Cardiac septum (tissue), 1 donor: ENCODE measurements around the gene MYBPHL. TPM values are rescaled to one million over a fixed set of nuclear protein-coding genes. Genes with fewer than 3 reads are reported as not detected.

Source experiments
- DNase-seq: peaks from one replicate; pipeline ENCODE4 v3.0.0-alpha.2; 2020; ENCODE audit warnings: low spot score
- intact Hi-C: fragments of 100-400 bp; cut with DNase I; formaldehyde crosslinking; loops from one replicate; pipeline ENCODE4 v1.14.0; 2022
- total RNA-seq: library from RNA; stranded (reverse); fragmentation: NEBNext Ultra II Directional; extraction: Animal tissue kit (Norgen Biotek cat#: 25700); gene quantifications from one replicate; pipeline ENCODE4 v1.2.1, GENCODE V29; 2021
- donor health status: DM: no; HTN: no; CAD: no.

MYBPHL gene
- total RNA-seq, 1 donor from 2014 or later: 1.2 TPM

GRCh38 chr1:109269981-109270622 is 36.7 kb downstream of the MYBPHL start:
- no peak for DNase-seq
- intact Hi-C loops: no loop called here

- no peak for DNase-seq
- intact Hi-C loops: no loop called here
These were observed 37.4 kb downstream of the MYBPHL start for GRCh38 chr1:109269212-109269980.

GRCh38 chr1:109268431-109269211 is 38.2 kb downstream of the MYBPHL start:
- intact Hi-C loops: no loop called here
- DNase-seq: no peak

- no peak for DNase-seq
- intact Hi-C loops: no loop called here
These were observed 39.0 kb downstream of the MYBPHL start for GRCh38 chr1:109267743-109268300.

GRCh38 chr1:109266965-109267364 is 39.8 kb downstream of the MYBPHL start:
- intact Hi-C loops: no loop called here
- DNase-seq: no peak

- intact Hi-C loops: no loop called here
- DNase-seq: no peak
These were observed 41.0 kb downstream of the MYBPHL start for GRCh38 chr1:109265741-109266330.

- intact Hi-C loops: no loop called here
These were observed 41.8 kb downstream of the MYBPHL start for GRCh38 chr1:109265016-109265415.

GRCh38 chr1:109264379-109264755 is 42.4 kb downstream of the MYBPHL start:
- no peak for DNase-seq
- intact Hi-C loops: loop anchor here (5.0 kb wide), 2 partner anchors 133 to 268 kb away; partner anchors contain the start of gene SORT1

More at GRCh38 chr1:109265016-109265415, 41.8 kb downstream of the MYBPHL start:
- no peak for DNase-seq

- peak; percentile 92 for DNase-seq
- intact Hi-C loops: loop anchor here (5.0 kb wide), 2 partner anchors 134 to 269 kb away; partner anchors contain the start of gene SORT1
These were observed 43.0 kb downstream of the MYBPHL start for GRCh38 chr1:109263597-109264378.

GRCh38 chr1:109263234-109263596 is 43.6 kb downstream of the MYBPHL start:
- intact Hi-C loops: loop anchor here (5.0 kb wide), 2 partner anchors 134 to 269 kb away; partner anchors contain the start of gene SORT1
- no peak for DNase-seq

GRCh38 chr1:109262231-109263055 is 44.4 kb downstream of the MYBPHL start:
- DNase-seq: no peak
- intact Hi-C loops: loop anchor here (5.0 kb wide), 2 partner anchors 135 to 270 kb away; partner anchors contain the start of gene SORT1

GRCh38 chr1:109261578-109261977 is 45.2 kb downstream of the MYBPHL start:
- no peak for DNase-seq
- intact Hi-C loops: loop anchor here (5.0 kb wide), 2 partner anchors 136 to 271 kb away; partner anchors contain the start of gene SORT1

- DNase-seq: no peak
These were observed 45.8 kb downstream of the MYBPHL start for GRCh38 chr1:109261006-109261405.

GRCh38 chr1:109259674-109260557 is 46.9 kb downstream of the MYBPHL start:
- no peak for DNase-seq
- intact Hi-C loops: loop anchor here (5.0 kb wide), 2 partner anchors 137 to 272 kb away; partner anchors contain the start of gene SORT1

More at GRCh38 chr1:109261006-109261405, 45.8 kb downstream of the MYBPHL start:
- intact Hi-C loops: loop anchor here (5.0 kb wide), 2 partner anchors 136 to 271 kb away; partner anchors contain the start of gene SORT1

GRCh38 chr1:109258481-109259466 is 48.0 kb downstream of the MYBPHL start:
- intact Hi-C loops: no loop called here
- no peak for DNase-seq
